Upper lobe of left lung (tissue), 6 donors: ENCODE measurements around the gene TAF1D. TPM values are rescaled to one million over a fixed set of nuclear protein-coding genes. Genes with fewer than 3 reads are reported as not detected.

Experiments used
- ATAC-seq, 2 donors: fragments of 200-7000 bp; cut with Tn5 transposase; one replicate each; pipeline ENCODE4 v1.9.1; 2022; ENCODE audit warnings: mild to moderate bottlenecking in 2 of 2, moderate library complexity in 2 of 2; ENCODE audit not compliant: low FRiP score in 2 of 2
- DNase-seq, 2 donors: peaks; one replicate each; pipeline ENCODE4 v3.0.0-alpha.2; 2019 to 2020
- H3K27ac ChIP-seq, 4 donors: fragments of 200-600 bp; sonication (generic); one replicate each; pipeline ENCODE4 v1.5.1; 2016 to 2019
- H3K27me3 ChIP-seq, 4 donors: fragments of 200-600 bp; sonication (generic); one replicate each; pipeline ENCODE4 v1.5.1; 2017 to 2019
- H3K36me3 ChIP-seq, 4 donors: fragments of 200-600 bp; sonication (generic); one replicate each; pipeline ENCODE4 v1.5.1; 2016 to 2019
- H3K4me1 ChIP-seq, 4 donors: fragments of 200-600 bp; sonication (generic); one replicate each; pipeline ENCODE4 v1.5.1; 2018 to 2019
- H3K4me3 ChIP-seq, 4 donors: fragments of 200-600 bp; sonication (generic); one replicate each; pipeline ENCODE4 v1.5.1; 2017 to 2019; ENCODE audit warnings: mild to moderate bottlenecking in 2 of 4, moderate library complexity in 1 of 4
- H3K9me3 ChIP-seq, 4 donors: fragments of 200-600 bp; sonication (generic); one replicate each; pipeline ENCODE4 v1.5.1; 2018 to 2019
- CTCF ChIP-seq, 6 experiments: fragments of 450-650 bp in 4 of 6; fragments of 200-600 bp in 2 of 6; sonication (generic) in 2 of 6; IDR thresholded peaks; one replicate each; pipeline ENCODE4 v1.5.1; 2016 to 2019; ENCODE audit warnings: antibody characterized with exemption in 6 of 6
- EP300 ChIP-seq, 4 donors: sonication (generic); formaldehyde crosslinking; IDR thresholded peaks; one replicate each; pipeline ENCODE4 v1.5.1; 2017; ENCODE audit warnings: antibody characterized with exemption in 4 of 4, control low read depth in 2 of 4
- POLR2A ChIP-seq, 4 donors: fragments of 450-650 bp; IDR thresholded peaks; one replicate each; pipeline ENCODE4 v1.5.1; 2016 to 2017; ENCODE audit warnings: antibody characterized with exemption in 4 of 4, mild to moderate bottlenecking in 2 of 4
- POLR2AphosphoS5 ChIP-seq, 2 donors: sonication (generic); formaldehyde crosslinking; IDR thresholded peaks; one replicate each; pipeline ENCODE4 v1.5.1; 2017; ENCODE audit warnings: antibody characterized with exemption in 2 of 2
- WGBS, 2 donors: methylation state at CpG; one replicate each; pipeline ENCODE4 v1.1.5; 2017 to 2018; 5-methylcytosine and 5-hydroxymethylcytosine counted together
- total RNA-seq, 6 donors: library from RNA; depleted of rRNA in 4 of 6; stranded (reverse); fragments of >200 nt in 4 of 6; gene quantifications; one replicate each; pipeline versions ENCODE4 v1.1.0 to v1.2.1, GENCODE V29; 2016 to 2021
- donor health status: DM: no; HTN: no; CAD: no; lungs with moderate emphysema.
- donor health status: DM: no; HTN: yes; CAD: no; lungs with severe emphysema.

TAF1D gene
- total RNA-seq, 6 donors from 2014 or later = 70.5 to 195 (median 88.5) TPM

GRCh38 chr11:93734427-93735222 is 6.7 kb downstream of the TAF1D start:
- Histone ChIP-seq H3K4me1 (peaks cover 20 to 49% (median 31%) of the 10 kb centered on the region in 4 donors), H3K27ac (no peak overlapping the region), H3K36me3 (peaks cover 49 to 98% (median 64%) of the 10 kb centered on the region in 4 donors), H3K4me3 (no peak overlapping the region), H3K9me3 (no peaks in the 10 kb centered on the region), H3K27me3 (no peaks in the 10 kb centered on the region)
- ATAC-seq (no peak), DNase-seq (no peak)
- no peak for TF ChIP-seq POLR2AphosphoS5 (IDR thresholded peaks at IDR 0.05)
- TF ChIP-seq CTCF (IDR thresholded peaks at IDR 0.05) = no peak
- TF ChIP-seq POLR2A (IDR thresholded peaks at IDR 0.05) = no peak
- no peak for TF ChIP-seq EP300 (IDR thresholded peaks at IDR 0.05)
- WGBS, 2 donors = 78 to 88% methylated on average over 1 of the region's 1 CpG

- Histone ChIP-seq H3K27me3 (no peaks in the 10 kb centered on the region), H3K9me3 (no peaks in the 10 kb centered on the region), H3K36me3 (peaks cover 60 to 100% (median 73%) of the 10 kb centered on the region in 4 donors), H3K4me3 (no peak overlapping the region), H3K4me1 (peaks cover 9 to 38% (median 20%) of the 10 kb centered on the region in 4 donors), H3K27ac (no peak overlapping the region)
- ATAC-seq (no peak), DNase-seq (no peak)
- no peak for TF ChIP-seq POLR2A (IDR thresholded peaks at IDR 0.05)
- no peak for TF ChIP-seq CTCF (IDR thresholded peaks at IDR 0.05)
- no peak for TF ChIP-seq POLR2AphosphoS5 (IDR thresholded peaks at IDR 0.05)
- TF ChIP-seq EP300 (IDR thresholded peaks at IDR 0.05) = no peak
- WGBS, 2 donors = 64 to 66% methylated on average over 6 of the region's 6 CpGs
These were observed 7.8 kb downstream of the TAF1D start for GRCh38 chr11:93733474-93733873.

GRCh38 chr11:93732237-93732892 is 8.9 kb downstream of the TAF1D start:
- no peaks in the 10 kb centered on the region for H3K9me3 ChIP-seq
- ATAC-seq (no peak), DNase-seq (no peak)
- H3K27me3 ChIP-seq = no peaks in the 10 kb centered on the region
- H3K27ac ChIP-seq = no peak overlapping the region
- TF ChIP-seq CTCF (IDR thresholded peaks at IDR 0.05) = no peak
- TF ChIP-seq POLR2A (IDR thresholded peaks at IDR 0.05) = no peak
- TF ChIP-seq EP300 (IDR thresholded peaks at IDR 0.05) = no peak
- no peak for TF ChIP-seq POLR2AphosphoS5 (IDR thresholded peaks at IDR 0.05)
- peaks cover 61 to 99% (median 79%) of the 10 kb centered on the region in 4 donors for H3K36me3 ChIP-seq
- peaks cover 0 to 27% (median 9%) of the 10 kb centered on the region in 4 donors for H3K4me1 ChIP-seq
- WGBS, 2 donors = 81 to 83% methylated on average over 4 of the region's 4 CpGs
- no peak overlapping the region for H3K4me3 ChIP-seq

GRCh38 chr11:93730108-93731107 is 10.9 kb downstream of the TAF1D start:
- Histone ChIP-seq H3K9me3 (no peaks in the 10 kb centered on the region), H3K36me3 (peaks cover 48 to 99% (median 69%) of the 10 kb centered on the region in 4 donors), H3K27ac (no peak overlapping the region), H3K4me1 (peaks cover 0 to 12% (median 3%) of the 10 kb centered on the region in 4 donors), H3K27me3 (no peaks in the 10 kb centered on the region), H3K4me3 (no peak overlapping the region)
- DNase-seq (no peak), ATAC-seq (no peak)
- WGBS, 2 donors = 85 to 90% methylated on average over 5 of the region's 5 CpGs
- no peak for TF ChIP-seq EP300 (IDR thresholded peaks at IDR 0.05)
